Gastrocnemius medialis (tissue), 4 donors: ENCODE data around the gene EPS8L2. TPM values are rescaled to one million over a fixed set of nuclear protein-coding genes. Genes with fewer than 3 reads are reported as not detected.

ENCODE experiments used
- ATAC-seq, 2 donors: fragments of 150-250 bp; one replicate each; pipeline ENCODE4 v1.9.1; 2016
- DNase-seq, 2 donors: peaks; one replicate each; pipeline ENCODE4 v3.0.0-alpha.2; 2019
- H3K27ac ChIP-seq, 4 donors: fragments of 200-600 bp; sonication (generic); 1 replicate in 1 of 4; 2 replicates in 3 of 4; pipeline ENCODE4 v1.5.1; 2016 to 2018; ENCODE audit warnings: mild to moderate bottlenecking in 2 of 4, moderate library complexity in 1 of 4
- H3K27me3 ChIP-seq, 3 donors: fragments of 200-600 bp; sonication (generic) in 2 of 3; 1 replicate in 1 of 3; 2 replicates in 2 of 3; pipeline versions ENCODE4 v1.5.1 to v1.6.0; 2016 to 2019; ENCODE audit warnings: mild to moderate bottlenecking in 1 of 3, moderate library complexity in 1 of 3
- H3K36me3 ChIP-seq, 2 donors: fragments of 200-600 bp; sonication (generic) in 1 of 2; one replicate each; pipeline ENCODE4 v1.5.1; 2017 to 2018
- H3K4me1 ChIP-seq, 2 donors: fragments of 200-600 bp; sonication (generic) in 1 of 2; one replicate each; pipeline ENCODE4 v1.5.1; 2016 to 2017; ENCODE audit warnings: mild to moderate bottlenecking in 2 of 2
- H3K4me3 ChIP-seq, 4 donors: fragments of 200-600 bp; sonication (generic) in 3 of 4; 1 replicate in 1 of 4; 2 replicates in 3 of 4; pipeline ENCODE4 v1.5.1; 2016 to 2019; ENCODE audit warnings: mild to moderate bottlenecking in 2 of 4
- H3K9me3 ChIP-seq, 3 donors: fragments of 200-600 bp; sonication (generic) in 2 of 3; 1 replicate in 1 of 3; 2 replicates in 2 of 3; pipeline ENCODE4 v1.5.1; 2016 to 2019
- POLR2A ChIP-seq, 2 donors: fragments of 450-650 bp; IDR thresholded peaks; one replicate each; pipeline ENCODE4 v1.6.1; 2017; ENCODE audit warnings: antibody characterized with exemption in 2 of 2, mild to moderate bottlenecking in 2 of 2, moderate library complexity in 2 of 2
- in situ Hi-C, 4 donors: fragments of 200-750 bp; cut with MboI; loops; one replicate each; pipeline versions ENCODE4 v1.15.0 to v1.8.0; 2017; ENCODE audit warnings: low sequenced_read_pairs in 4 of 4
- intact Hi-C: fragments of 100-400 bp; cut with DNase I; formaldehyde crosslinking; loops from one replicate; pipeline ENCODE4 v1.15.1; 2023; ENCODE audit warnings: low total_unique reads
- total RNA-seq, 4 donors: library from RNA; depleted of rRNA; stranded (reverse); fragments of >200 nt; gene quantifications; one replicate each; pipeline versions ENCODE4 v1.1.0 to v1.2.3, GENCODE V29; 2016
- TF ChIP-seq, protein P1 (sequence below), 5 experiments: fragments of 450-650 bp in 3 of 5; fragments of 200-600 bp in 2 of 5; sonication (generic) in 2 of 5; IDR thresholded peaks in 4 of 5; conservative IDR thresholded peaks in 1 of 5; 1 replicate in 4 of 5; 2 replicates in 1 of 5; pipeline ENCODE4 v1.5.1; 2016 to 2019; ENCODE audit warnings: antibody characterized with exemption in 5 of 5, mild to moderate bottlenecking in 3 of 5, moderate library complexity in 3 of 5

The EPS8L2 gene
- total RNA-seq, 4 donors from 2014 or later: 0.42 to 3.3 (median 1.8) TPM

DNA sequence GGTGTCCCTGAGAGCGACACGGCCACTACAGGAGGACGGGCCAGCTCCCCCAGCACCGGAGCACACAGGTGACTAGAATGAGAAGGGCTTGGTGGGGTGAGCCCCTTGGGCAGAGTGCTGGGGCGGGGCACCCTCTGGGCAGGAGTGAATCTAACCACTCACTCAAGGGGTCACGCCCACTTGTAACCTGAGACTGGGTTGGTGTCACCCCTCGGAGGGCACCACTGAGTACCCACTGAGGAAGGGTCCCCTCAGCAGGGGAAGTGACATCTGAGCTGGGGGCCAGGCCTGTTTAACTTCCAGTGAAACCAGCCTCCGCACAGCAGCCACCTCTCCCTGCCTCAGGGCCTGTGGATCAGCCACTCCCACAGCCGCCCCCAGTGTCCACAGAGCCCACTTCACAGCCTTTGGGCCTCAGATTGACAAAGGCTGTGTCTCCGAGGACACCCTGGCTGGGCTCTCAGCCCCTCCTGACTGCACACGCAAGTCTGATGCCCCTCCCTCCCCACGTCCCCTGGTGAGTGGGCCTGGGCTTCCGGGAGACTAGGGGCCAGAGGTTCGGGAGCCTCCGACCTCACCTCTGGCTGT lies 65.7 kb downstream of the EPS8L2 start:
- intact Hi-C loops: no loop called here
- peaks cover 0 to 38% of the 10 kb centered on the region in 2 donors for H3K36me3 ChIP-seq
- no peak for DNase-seq

DNA sequence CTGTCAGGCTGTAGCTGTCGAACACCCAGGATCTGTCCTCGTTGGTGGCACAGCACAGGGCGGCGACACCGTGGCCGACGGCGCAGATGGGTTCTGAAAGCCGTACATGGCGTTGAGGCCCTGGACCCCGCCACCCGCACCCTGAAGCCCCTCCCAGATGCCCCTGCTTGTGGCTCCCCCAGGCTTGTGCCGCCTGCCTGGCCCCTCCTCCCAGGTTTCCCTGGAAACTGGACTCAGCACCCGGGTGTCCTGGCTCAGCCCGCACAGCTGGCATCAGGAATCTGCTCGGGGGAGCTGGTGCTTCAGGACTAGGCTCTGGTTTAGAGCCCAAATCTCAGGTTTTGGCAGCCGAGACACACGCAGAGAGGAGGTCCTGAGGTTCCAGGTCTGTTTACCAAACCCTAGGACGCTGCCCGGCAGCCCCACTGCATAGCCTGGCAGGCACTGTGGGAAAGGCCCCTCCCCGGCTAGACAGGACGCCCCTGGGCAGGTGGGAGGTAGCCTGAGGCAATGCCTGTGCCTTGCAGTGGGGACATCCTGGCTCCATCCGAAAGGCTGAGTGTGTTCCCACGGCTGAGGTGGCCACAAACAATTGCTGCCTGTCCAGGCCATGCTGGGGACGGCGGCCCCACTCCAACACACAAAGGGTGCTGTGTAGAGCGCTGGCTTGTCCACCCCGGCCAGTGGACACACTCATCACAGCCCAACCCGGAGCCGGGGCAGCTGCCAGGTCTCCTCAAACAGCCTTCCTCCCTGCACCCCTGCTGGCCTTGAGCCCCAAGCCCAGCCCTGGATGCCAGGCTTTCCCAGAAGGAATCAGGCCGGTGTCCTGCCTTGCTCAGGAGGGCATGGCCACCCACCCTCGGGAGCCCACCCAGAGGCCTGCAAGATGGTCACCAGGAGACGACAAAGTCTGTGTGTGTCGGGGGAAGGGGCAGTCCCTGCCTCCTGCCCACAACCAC lies 66.7 kb downstream of the EPS8L2 start:
- no peak overlapping the region for H3K4me3 ChIP-seq
- TF ChIP-seq, protein P1, sequence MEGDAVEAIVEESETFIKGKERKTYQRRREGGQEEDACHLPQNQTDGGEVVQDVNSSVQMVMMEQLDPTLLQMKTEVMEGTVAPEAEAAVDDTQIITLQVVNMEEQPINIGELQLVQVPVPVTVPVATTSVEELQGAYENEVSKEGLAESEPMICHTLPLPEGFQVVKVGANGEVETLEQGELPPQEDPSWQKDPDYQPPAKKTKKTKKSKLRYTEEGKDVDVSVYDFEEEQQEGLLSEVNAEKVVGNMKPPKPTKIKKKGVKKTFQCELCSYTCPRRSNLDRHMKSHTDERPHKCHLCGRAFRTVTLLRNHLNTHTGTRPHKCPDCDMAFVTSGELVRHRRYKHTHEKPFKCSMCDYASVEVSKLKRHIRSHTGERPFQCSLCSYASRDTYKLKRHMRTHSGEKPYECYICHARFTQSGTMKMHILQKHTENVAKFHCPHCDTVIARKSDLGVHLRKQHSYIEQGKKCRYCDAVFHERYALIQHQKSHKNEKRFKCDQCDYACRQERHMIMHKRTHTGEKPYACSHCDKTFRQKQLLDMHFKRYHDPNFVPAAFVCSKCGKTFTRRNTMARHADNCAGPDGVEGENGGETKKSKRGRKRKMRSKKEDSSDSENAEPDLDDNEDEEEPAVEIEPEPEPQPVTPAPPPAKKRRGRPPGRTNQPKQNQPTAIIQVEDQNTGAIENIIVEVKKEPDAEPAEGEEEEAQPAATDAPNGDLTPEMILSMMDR (IDR thresholded peaks at IDR 0.05 in 4 of 5, conservative IDR thresholded peaks at IDR 0.05 in 1 of 5): no peak
- no peak for TF ChIP-seq POLR2A (IDR thresholded peaks at IDR 0.05)
- DNase-seq: no peak
- in situ Hi-C loops: no loop called here
- ATAC-seq: no peak
- H3K36me3 ChIP-seq: peaks cover 0 to 28% of the 10 kb centered on the region in 2 donors
- no peaks in the 10 kb centered on the region for H3K27me3 ChIP-seq
- intact Hi-C loops: no loop called here
- no peaks in the 10 kb centered on the region for H3K9me3 ChIP-seq
- H3K27ac ChIP-seq: no peak overlapping the region
- peaks cover 13 to 18% of the 10 kb centered on the region in 2 donors for H3K4me1 ChIP-seq

More for the DNA sequence above, 65.7 kb downstream of the EPS8L2 start:
- Histone ChIP-seq H3K9me3 (no peaks in the 10 kb centered on the region), H3K4me3 (no peak overlapping the region), H3K27ac (no peak overlapping the region), H3K27me3 (no peaks in the 10 kb centered on the region), H3K4me1 (peaks cover 13 to 16% of the 10 kb centered on the region in 2 donors)
- in situ Hi-C loops: no loop called here
- TF ChIP-seq, protein P1 (IDR thresholded peaks at IDR 0.05 in 4 of 5, conservative IDR thresholded peaks at IDR 0.05 in 1 of 5): no peak
- no peak for TF ChIP-seq POLR2A (IDR thresholded peaks at IDR 0.05)
- ATAC-seq: no peak

DNA sequence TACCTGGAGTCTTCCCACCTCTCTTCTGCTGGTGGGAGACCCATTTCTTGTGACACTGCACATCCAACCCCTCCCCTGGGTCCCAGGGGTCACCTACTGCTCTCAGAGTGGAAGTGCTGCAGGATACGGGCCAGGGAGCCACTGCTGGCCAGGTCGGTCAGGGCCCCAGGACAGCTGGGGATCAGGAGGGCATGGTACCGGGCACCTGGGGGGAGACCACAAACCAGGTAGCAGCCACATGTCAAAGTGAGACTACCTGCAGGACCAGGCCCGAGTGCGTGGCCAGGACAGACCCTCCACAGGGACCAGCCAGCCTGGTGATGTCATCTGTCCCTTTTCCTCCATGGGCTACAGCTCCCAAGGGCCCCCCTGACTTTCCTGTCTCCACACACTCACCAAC lies 67.4 kb downstream of the EPS8L2 start:
- ATAC-seq: no peak
- TF ChIP-seq POLR2A (IDR thresholded peaks at IDR 0.05): no peak
- TF ChIP-seq, protein P1 (IDR thresholded peaks at IDR 0.05 in 4 of 5, conservative IDR thresholded peaks at IDR 0.05 in 1 of 5): no peak
- Histone ChIP-seq H3K27me3 (no peaks in the 10 kb centered on the region), H3K9me3 (no peaks in the 10 kb centered on the region), H3K4me3 (no peak overlapping the region), H3K27ac (no peak overlapping the region), H3K4me1 (peaks cover 17 to 25% of the 10 kb centered on the region in 2 donors), H3K36me3 (peaks cover 0 to 28% of the 10 kb centered on the region in 2 donors)
- in situ Hi-C loops (no loop called here), intact Hi-C loops (no loop called here)
- no peak for DNase-seq

DNA sequence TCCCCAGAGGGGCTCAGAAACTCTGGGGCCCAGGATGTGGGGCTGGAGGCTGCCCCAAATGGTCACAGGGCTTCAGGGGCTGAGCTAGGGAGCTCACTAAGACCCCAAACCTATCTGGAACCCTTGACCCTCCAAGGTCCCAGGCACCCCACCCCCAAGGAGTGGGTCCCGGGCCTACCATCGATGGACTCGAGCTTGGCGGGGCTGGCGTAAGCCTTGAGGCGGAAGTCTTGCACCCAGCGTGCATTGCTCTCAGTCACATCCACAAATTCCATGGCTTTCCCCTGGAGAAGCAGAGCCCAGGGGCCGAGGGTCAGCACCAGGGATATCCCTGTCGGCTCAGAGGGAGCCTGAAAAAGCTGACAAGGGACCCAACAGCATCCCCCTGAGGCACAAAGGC lies 67.8 kb downstream of the EPS8L2 start:
- no peak overlapping the region for H3K27ac ChIP-seq
- intact Hi-C loops: no loop called here
- H3K27me3 ChIP-seq: no peaks in the 10 kb centered on the region
- TF ChIP-seq, protein P1 (IDR thresholded peaks at IDR 0.05 in 4 of 5, conservative IDR thresholded peaks at IDR 0.05 in 1 of 5): no peak
- no peak for TF ChIP-seq POLR2A (IDR thresholded peaks at IDR 0.05)
- no peaks in the 10 kb centered on the region for H3K9me3 ChIP-seq
- in situ Hi-C loops: no loop called here
- DNase-seq: no peak
- no peak for ATAC-seq
- no peak overlapping the region for H3K4me3 ChIP-seq
- H3K4me1 ChIP-seq: peaks cover 17 to 26% of the 10 kb centered on the region in 2 donors
- H3K36me3 ChIP-seq: peaks cover 0 to 28% of the 10 kb centered on the region in 2 donors
